Adrenal gland (tissue), 12 donors: ENCODE measurements around the gene MYZAP. TPM values are rescaled to one million over a fixed set of nuclear protein-coding genes. Genes with fewer than 3 reads are reported as not detected.

Source experiments
- DNase-seq, 7 donors: peaks; one replicate each; pipeline ENCODE4 v3.0.0-alpha.2; 2019 to 2020
- H3K27ac ChIP-seq, 5 donors: fragments of 200-600 bp; sonication (generic) in 4 of 5; 1 replicate in 3 of 5; 2 replicates in 2 of 5; pipeline versions ENCODE4 v1.5.1 to v1.8.0; 2016 to 2020; ENCODE audit warnings: mild to moderate bottlenecking in 1 of 5
- H3K27me3 ChIP-seq: fragments of 200-600 bp; 2 replicates; pipeline ENCODE4 v1.8.0; 2021
- H3K36me3 ChIP-seq, 2 donors: fragments of 200-600 bp; replicated peaks in 1 of 2; 1 replicate in 1 of 2; 2 replicates in 1 of 2; pipeline versions ENCODE4 v1.5.1 to v1.8.0; 2018 to 2022
- H3K4me1 ChIP-seq, 2 donors: fragments of 200-600 bp; replicated peaks in 1 of 2; 1 replicate in 1 of 2; 2 replicates in 1 of 2; pipeline versions ENCODE4 v1.5.1 to v1.8.0; 2018 to 2021
- H3K4me3 ChIP-seq, 4 donors: fragments of 200-600 bp; sonication (generic) in 3 of 4; one replicate each; pipeline ENCODE4 v1.5.1; 2016 to 2018
- H3K9me3 ChIP-seq, 3 donors: fragments of 200-600 bp; sonication (generic) in 1 of 3; replicated peaks in 1 of 3; 1 replicate in 2 of 3; 2 replicates in 1 of 3; pipeline versions ENCODE4 v1.5.1 to v1.8.0; 2016 to 2021
- POLR2A ChIP-seq, 2 donors: fragments of 450-650 bp; IDR thresholded peaks; one replicate each; pipeline ENCODE4 v1.6.1; 2017; ENCODE audit warnings: antibody characterized with exemption in 2 of 2, mild to moderate bottlenecking in 2 of 2, moderate library complexity in 1 of 2
- WGBS, 4 donors: extraction: QIAGEN DNeasy Blood & Tissue Kit in 2 of 4; methylation state at CpG; one replicate each; pipeline versions ENCODE4 v1.1.5 to v1.1.7; 2013 to 2017; 5-methylcytosine and 5-hydroxymethylcytosine counted together
- intact Hi-C, 2 donors: fragments of 100-400 bp; cut with DNase I; formaldehyde crosslinking; loops; one replicate each; pipeline versions ENCODE4 v1.14.1 to v1.15.0; 2022 to 2023
- polyA plus RNA-seq, 3 donors: library from polyadenylated mRNA; stranded (reverse); fragments of 200-250 nt in 2 of 3; fragments of 350-450 nt in 1 of 3; fragmentation: Illumina TruSeq in 1 of 3; extraction: RNeasy Lipid Tissue Mini Kit (QIAGEN cat#74804) in 1 of 3; gene quantifications; one replicate each; pipeline ENCODE4 v1.2.3, GENCODE V29; 2013 to 2014
- total RNA-seq, 9 donors: library from RNA; depleted of rRNA in 4 of 9; stranded (reverse); fragments of >200 nt in 4 of 9; fragments of 120-200 nt in 1 of 9; fragmentation: NEBNext Ultra II Directional in 1 of 9; extraction: Animal tissue kit (Norgen Biotek cat#: 25700) in 1 of 9; gene quantifications; one replicate each; pipeline versions ENCODE4 v1.1.0 to v1.2.4, GENCODE V29; 2013 to 2023
- TF ChIP-seq, protein P1 (sequence below), 6 experiments: fragments of 450-650 bp in 4 of 6; fragments of 200-600 bp in 2 of 6; sonication (generic) in 1 of 6; IDR thresholded peaks; 1 replicate in 5 of 6; 2 replicates in 1 of 6; pipeline versions ENCODE4 v1.5.1 to v1.8.0; 2016 to 2021; ENCODE audit warnings: antibody characterized with exemption in 6 of 6, mild to moderate bottlenecking in 2 of 6, moderate library complexity in 1 of 6
- donor health status: healthy with polysubstance abuse.
- donor health status: Bipolar disorder and iron deficiency.
- donor health status: DM: yes; HTN: yes; CAD: no.
- donor health status: DM: no; HTN: no; CAD: no.
- donor health status: DM: no; HTN: no; CAD: no.
- donor health status: DM: yes; HTN: yes; CAD: no.

The MYZAP gene
- total and polyA plus RNA-seq, 12 donors = 21.4 to 176 (median 70.6) TPM

DNA sequence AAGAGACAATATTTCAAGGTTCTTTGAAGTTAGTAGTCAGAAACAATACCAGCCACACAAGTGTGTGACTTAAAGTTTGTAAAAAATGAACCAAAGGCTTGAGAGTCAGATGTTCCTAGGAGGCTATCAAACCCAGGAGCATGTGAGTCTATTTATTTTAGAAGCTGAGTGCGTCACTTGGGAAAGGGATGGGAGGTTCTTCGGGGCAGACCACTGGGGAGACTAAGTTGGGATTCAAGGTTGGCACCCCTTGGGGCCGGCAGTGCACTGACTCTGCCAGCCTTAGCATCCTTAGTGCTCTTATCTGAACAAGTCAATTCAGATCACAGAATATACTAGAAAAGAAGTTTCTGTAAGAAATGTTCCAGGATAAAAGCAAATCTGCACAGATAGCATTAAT is 64.7 kb downstream of the MYZAP start:
- no peak overlapping the region for H3K4me3 ChIP-seq
- no peaks in the 10 kb centered on the region for H3K36me3 ChIP-seq
- intact Hi-C loops = no loop called here
- no peaks in the 10 kb centered on the region for H3K27me3 ChIP-seq
- H3K27ac ChIP-seq = no peak overlapping the region
- 92 to 100% (median 96%) methylated on average over 3 of the region's 3 CpGs for WGBS, 4 donors
- DNase-seq = no peak
- H3K9me3 ChIP-seq = no peaks in the 10 kb centered on the region
- no peak for TF ChIP-seq POLR2A (IDR thresholded peaks at IDR 0.05)
- TF ChIP-seq, protein P1, sequence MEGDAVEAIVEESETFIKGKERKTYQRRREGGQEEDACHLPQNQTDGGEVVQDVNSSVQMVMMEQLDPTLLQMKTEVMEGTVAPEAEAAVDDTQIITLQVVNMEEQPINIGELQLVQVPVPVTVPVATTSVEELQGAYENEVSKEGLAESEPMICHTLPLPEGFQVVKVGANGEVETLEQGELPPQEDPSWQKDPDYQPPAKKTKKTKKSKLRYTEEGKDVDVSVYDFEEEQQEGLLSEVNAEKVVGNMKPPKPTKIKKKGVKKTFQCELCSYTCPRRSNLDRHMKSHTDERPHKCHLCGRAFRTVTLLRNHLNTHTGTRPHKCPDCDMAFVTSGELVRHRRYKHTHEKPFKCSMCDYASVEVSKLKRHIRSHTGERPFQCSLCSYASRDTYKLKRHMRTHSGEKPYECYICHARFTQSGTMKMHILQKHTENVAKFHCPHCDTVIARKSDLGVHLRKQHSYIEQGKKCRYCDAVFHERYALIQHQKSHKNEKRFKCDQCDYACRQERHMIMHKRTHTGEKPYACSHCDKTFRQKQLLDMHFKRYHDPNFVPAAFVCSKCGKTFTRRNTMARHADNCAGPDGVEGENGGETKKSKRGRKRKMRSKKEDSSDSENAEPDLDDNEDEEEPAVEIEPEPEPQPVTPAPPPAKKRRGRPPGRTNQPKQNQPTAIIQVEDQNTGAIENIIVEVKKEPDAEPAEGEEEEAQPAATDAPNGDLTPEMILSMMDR (IDR thresholded peaks at IDR 0.05) = no peak
- H3K4me1 ChIP-seq = no peaks in the 10 kb centered on the region

DNA sequence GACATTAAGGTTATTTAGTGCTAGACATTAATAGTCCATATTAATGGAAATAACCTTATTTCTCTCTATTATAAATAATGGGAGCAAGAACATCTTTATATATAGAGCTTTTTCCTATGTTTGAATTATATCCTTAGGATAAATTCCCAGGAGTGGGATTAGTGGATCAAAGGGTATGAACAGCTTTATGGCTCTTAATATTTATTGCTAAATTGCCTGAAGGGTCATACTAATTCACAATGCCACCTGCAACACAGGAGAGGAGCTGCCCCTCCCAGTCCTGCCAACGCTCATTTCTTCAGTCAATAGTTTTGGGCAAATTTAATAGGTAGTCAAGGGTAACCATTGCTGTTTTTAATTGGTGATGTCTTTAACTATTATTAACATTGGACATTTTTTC is 65.9 kb downstream of the MYZAP start:
- Histone ChIP-seq H3K27ac (no peak overlapping the region), H3K9me3 (no peaks in the 10 kb centered on the region), H3K4me3 (no peak overlapping the region), H3K36me3 (no peaks in the 10 kb centered on the region), H3K4me1 (no peaks in the 10 kb centered on the region), H3K27me3 (no peaks in the 10 kb centered on the region)
- TF ChIP-seq POLR2A (IDR thresholded peaks at IDR 0.05) = no peak
- TF ChIP-seq, protein P1 (IDR thresholded peaks at IDR 0.05) = no peak
- DNase-seq = no peak
- intact Hi-C loops = no loop called here
- 83 to 93% (median 90%) methylated on average over 1 of the region's 1 CpG for WGBS, 4 donors

DNA sequence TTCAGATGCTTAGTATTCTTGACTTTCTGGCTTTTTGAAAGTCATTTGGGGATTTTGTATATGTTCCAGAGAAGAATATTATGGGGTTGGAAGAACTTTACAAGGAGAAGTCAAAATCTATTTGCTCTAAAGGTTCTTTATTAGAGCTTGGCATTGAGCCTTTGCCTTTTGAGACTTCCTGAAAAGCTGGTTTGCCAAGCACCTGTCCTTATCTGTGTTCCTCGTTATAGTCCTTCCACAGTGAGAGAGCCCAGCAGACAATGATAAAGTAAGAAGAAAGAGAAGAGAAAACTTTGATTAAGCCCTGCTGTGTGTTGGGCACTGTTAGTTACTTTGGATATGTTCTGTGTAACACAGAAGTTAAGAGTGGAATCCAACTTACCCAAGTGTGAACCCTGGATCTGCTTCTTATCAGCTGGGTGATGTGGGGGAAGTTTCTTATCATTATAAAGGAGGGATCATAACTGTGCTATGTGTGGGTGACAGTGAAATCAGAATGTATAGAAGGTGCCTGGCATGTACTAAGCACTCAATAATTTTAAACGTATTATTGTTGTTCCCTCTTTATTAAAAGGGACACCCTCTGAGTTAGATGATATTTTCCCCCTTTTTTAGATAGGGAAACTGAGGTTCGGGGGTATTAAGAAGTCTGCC is 70.5 kb downstream of the MYZAP start:
- 63 to 70% (median 67%) methylated on average over 3 of the region's 3 CpGs for WGBS, 4 donors
- no peak overlapping the region for H3K4me3 ChIP-seq
- intact Hi-C loops = no loop called here
- no peaks in the 10 kb centered on the region for H3K9me3 ChIP-seq
- no peak for TF ChIP-seq POLR2A (IDR thresholded peaks at IDR 0.05)
- TF ChIP-seq, protein P1 (IDR thresholded peaks at IDR 0.05) = no peak
- H3K27ac ChIP-seq = no peak overlapping the region
- no peaks in the 10 kb centered on the region for H3K36me3 ChIP-seq
- no peaks in the 10 kb centered on the region for H3K27me3 ChIP-seq
- DNase-seq = no peak
- H3K4me1 ChIP-seq = peaks cover 0 to 24% of the 10 kb centered on the region in 2 donors

DNA sequence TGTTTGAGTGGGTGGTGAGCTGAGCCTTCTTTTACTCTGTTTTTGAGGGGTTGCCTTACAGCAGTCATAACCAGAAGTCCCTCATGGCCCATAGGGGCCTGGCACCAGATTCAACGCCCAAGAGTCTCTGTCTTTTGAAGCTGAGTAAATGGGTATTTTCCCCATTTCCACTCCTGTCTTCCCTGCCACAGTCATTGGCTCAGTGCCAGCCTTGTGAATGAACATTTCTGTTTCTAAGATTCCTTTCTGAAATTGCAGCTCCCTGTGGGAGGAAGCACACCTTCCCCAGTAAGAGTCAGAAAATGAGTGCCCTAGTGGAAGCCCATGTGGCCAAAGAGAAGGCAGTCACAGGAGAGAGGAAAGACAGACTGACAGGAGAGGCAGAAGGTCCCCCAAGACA is 71.1 kb downstream of the MYZAP start:
- peak in 4 of 7 donors; percentile 33 to 47 (median 44) for DNase-seq
- 80 to 100% (median 91%) methylated on average over 1 of the region's 1 CpG for WGBS, 4 donors
- no peaks in the 10 kb centered on the region for H3K36me3 ChIP-seq
- no peak overlapping the region for H3K27ac ChIP-seq
- peaks cover 0 to 28% of the 10 kb centered on the region in 2 donors for H3K4me1 ChIP-seq
- H3K9me3 ChIP-seq = no peaks in the 10 kb centered on the region
- no peaks in the 10 kb centered on the region for H3K27me3 ChIP-seq
- TF ChIP-seq, protein P1 (IDR thresholded peaks at IDR 0.05) = no peak
- TF ChIP-seq POLR2A (IDR thresholded peaks at IDR 0.05) = no peak
- intact Hi-C loops = no loop called here
- H3K4me3 ChIP-seq = no peak overlapping the region
